HEK293T (cell line): ENCODE measurements around the gene TTLL9.
"Not testable (repeated sequence)": the region's sequence is repeated elsewhere in the genome, so short reads cannot be mapped to it uniquely, and the experiment has no call there.

Source experiments
- CTCF ChIA-PET: fragments of 350-600 bp; formaldehyde crosslinking; extraction: SDS; loops from one replicate; lab custom pipeline; 2021; ENCODE audit warnings: antibody characterized with exemption, inconsistent platforms; lab: Yijun Ruan, JAX
- POLR2A ChIA-PET: fragments of 350-600 bp; formaldehyde crosslinking; extraction: SDS; loops from one replicate; lab custom pipeline; 2020; ENCODE audit warnings: antibody characterized with exemption, inconsistent platforms; lab: Yijun Ruan, JAX
- DNase-seq: peaks from one replicate; pipeline ENCODE4 v3.0.0; 2012; ENCODE audit warnings: mixed read lengths; ENCODE audit errors: extremely low spot score
- ARNT ChIP-seq: fragments of 450-650 bp; IDR thresholded peaks from 2 replicates; pipeline ENCODE4 v1.6.1; 2017; ENCODE audit warnings: mild to moderate bottlenecking
- BHLHE40 ChIP-seq: fragments of 450-650 bp; IDR thresholded peaks from 2 replicates; pipeline ENCODE4 v1.6.1; 2016; ENCODE audit warnings: mild to moderate bottlenecking, moderate library complexity, borderline replicate concordance
- CTBP1 ChIP-seq: fragments of 450-650 bp; IDR thresholded peaks from 2 replicates; pipeline ENCODE4 v1.6.1; 2016; ENCODE audit warnings: borderline replicate concordance
- ELF4 ChIP-seq: fragments of 450-650 bp; IDR thresholded peaks from 2 replicates; pipeline ENCODE4 v1.6.1; 2017; ENCODE audit warnings: antibody characterized with exemption
- FOXA1 ChIP-seq: fragments of 450-650 bp; IDR thresholded peaks from 2 replicates; pipeline ENCODE4 v1.6.1; 2016; ENCODE audit warnings: mild to moderate bottlenecking
- FOXK2 ChIP-seq: fragments of 450-650 bp; IDR thresholded peaks from 2 replicates; pipeline ENCODE4 v1.6.1; 2016; ENCODE audit warnings: mild to moderate bottlenecking
- FOXM1 ChIP-seq: fragments of 450-650 bp; IDR thresholded peaks from 2 replicates; pipeline ENCODE4 v1.6.1; 2017; ENCODE audit warnings: mild to moderate bottlenecking, borderline replicate concordance
- HDGF ChIP-seq: fragments of 450-650 bp; IDR thresholded peaks from 2 replicates; pipeline ENCODE4 v1.6.1; 2017; ENCODE audit warnings: antibody characterized with exemption, borderline replicate concordance
- L3MBTL2 ChIP-seq: fragments of 450-650 bp; conservative IDR thresholded peaks from 2 replicates; pipeline ENCODE4 v1.6.1; 2016; ENCODE audit warnings: mild to moderate bottlenecking
- LEF1 ChIP-seq: fragments of 450-650 bp; IDR thresholded peaks from 2 replicates; pipeline ENCODE4 v1.6.1; 2017; ENCODE audit warnings: mild to moderate bottlenecking, borderline replicate concordance
- NFRKB ChIP-seq: fragments of 450-650 bp; IDR thresholded peaks from 2 replicates; pipeline ENCODE4 v1.6.1; 2016; ENCODE audit warnings: mild to moderate bottlenecking, moderate library complexity
- SP1 ChIP-seq: fragments of 450-650 bp; IDR thresholded peaks from 2 replicates; pipeline ENCODE4 v1.6.1; 2017
- SUZ12 ChIP-seq: fragments of 450-650 bp; IDR thresholded peaks from 2 replicates; pipeline ENCODE4 v1.6.1; 2016; ENCODE audit warnings: mild to moderate bottlenecking
- TARDBP ChIP-seq: fragments of 450-650 bp; IDR thresholded peaks from 2 replicates; pipeline ENCODE4 v1.6.1; 2016
- ZNF384 ChIP-seq: fragments of 450-650 bp; IDR thresholded peaks from 2 replicates; pipeline ENCODE4 v1.6.1; 2016
- TF ChIP-seq, protein P1 (sequence below): fragments of 450-650 bp; IDR thresholded peaks from 2 replicates; pipeline ENCODE4 v1.6.1; 2016

The TTLL9 gene

DNA sequence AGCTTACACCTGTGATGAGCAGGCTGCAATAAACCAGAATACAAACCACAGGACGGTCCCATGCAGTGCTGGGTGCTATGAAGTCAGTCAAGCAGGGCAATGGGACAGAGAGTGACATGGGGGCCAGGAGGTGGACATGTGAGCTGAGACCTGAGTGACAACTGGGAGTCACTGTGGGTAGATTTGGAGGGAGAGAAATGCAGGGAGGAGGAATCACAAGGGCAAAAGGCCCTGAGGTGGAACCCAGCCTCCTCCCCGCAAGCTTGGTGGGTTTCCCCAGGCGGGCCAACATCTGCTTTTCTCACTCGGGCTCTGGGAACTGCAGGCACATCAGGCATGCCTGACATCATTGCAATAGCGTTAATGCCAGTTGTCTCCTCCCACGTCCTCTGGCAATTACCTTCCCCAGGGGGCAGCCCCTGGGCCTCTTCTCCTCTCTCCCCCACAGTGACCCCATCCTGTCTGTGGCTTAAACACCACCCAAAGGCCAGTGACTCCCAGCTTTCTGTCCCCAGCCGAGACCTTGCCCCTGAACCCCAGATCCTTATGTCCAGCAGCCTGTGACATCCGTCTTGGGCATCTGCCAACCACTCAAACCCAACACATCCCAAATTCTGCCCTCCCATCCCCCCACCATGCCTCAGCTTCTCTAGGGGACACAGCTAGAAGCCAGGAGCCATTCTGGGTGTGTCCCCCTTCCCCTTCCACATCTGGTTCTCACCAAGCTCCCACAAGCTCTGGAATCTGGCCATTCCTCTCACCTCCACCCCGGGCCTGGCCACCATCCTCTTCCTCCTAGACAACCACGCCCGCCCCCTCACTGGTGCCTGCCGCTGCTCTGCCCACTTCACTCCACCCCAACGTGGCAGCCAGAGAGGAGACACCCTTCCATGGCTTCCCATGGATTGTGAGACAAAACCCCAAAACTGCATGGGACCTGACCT lies 53.2 kb downstream of the TTLL9 start:
- DNase-seq: no peak
- TF ChIP-seq, protein P1, sequence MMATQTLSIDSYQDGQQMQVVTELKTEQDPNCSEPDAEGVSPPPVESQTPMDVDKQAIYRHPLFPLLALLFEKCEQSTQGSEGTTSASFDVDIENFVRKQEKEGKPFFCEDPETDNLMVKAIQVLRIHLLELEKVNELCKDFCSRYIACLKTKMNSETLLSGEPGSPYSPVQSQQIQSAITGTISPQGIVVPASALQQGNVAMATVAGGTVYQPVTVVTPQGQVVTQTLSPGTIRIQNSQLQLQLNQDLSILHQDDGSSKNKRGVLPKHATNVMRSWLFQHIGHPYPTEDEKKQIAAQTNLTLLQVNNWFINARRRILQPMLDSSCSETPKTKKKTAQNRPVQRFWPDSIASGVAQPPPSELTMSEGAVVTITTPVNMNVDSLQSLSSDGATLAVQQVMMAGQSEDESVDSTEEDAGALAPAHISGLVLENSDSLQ: no peak
- no peak for TF ChIP-seq CTBP1
- TF ChIP-seq SUZ12: no peak
- no peak for TF ChIP-seq SP1
- no peak for TF ChIP-seq ZNF384
- no peak for TF ChIP-seq FOXA1
- no peak for TF ChIP-seq BHLHE40
- no peak for TF ChIP-seq NFRKB
- no peak for TF ChIP-seq FOXK2
- no peak for TF ChIP-seq FOXM1
- TF ChIP-seq HDGF: no peak
- TF ChIP-seq ELF4: no peak
- no peak for TF ChIP-seq TARDBP
- ChIA-PET POLR2A (interaction anchor here (0.8 to 1.7 kb wide), 2 partner anchors 43 to 44 kb away, joined by 3 to 5 read pairs; no protein-coding TSS in a partner anchor), CTCF (no interaction called here)

DNA sequence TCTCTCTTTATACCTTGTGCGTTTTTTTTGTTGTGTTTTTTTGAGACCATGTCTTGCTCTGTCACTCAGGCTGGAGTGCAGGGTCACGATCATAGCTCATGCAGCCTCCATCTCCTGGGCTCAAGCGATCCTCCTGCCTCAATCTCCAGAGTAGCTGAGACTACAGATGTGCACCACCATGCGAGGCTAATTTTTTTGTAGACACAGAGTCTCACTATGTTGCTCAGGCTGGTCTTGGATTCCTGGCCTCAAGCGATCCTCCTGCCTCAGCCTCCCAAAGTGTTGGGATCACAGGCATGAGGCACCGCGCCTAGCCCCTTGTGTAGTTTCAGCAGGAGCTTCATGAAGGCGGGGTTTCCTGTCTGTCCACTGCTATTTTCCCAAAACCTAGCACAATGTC lies 54.1 kb downstream of the TTLL9 start:
- POLR2A ChIA-PET: interaction anchor here (0.8 kb wide), 1 partner anchor 45 kb away, joined by 3 read pairs; no protein-coding TSS in a partner anchor
- CTCF ChIA-PET: no interaction called here
- TF ChIP-seq L3MBTL2 (no peak), SP1 (no peak), HDGF (no peak), ARNT (no peak), FOXM1 (no peak), SUZ12 (no peak), ELF4 (no peak), FOXA1 (no peak), LEF1 (no peak), ZNF384 (no peak)
- TF ChIP-seq, protein P1: no peak
- DNase-seq: no peak

DNA sequence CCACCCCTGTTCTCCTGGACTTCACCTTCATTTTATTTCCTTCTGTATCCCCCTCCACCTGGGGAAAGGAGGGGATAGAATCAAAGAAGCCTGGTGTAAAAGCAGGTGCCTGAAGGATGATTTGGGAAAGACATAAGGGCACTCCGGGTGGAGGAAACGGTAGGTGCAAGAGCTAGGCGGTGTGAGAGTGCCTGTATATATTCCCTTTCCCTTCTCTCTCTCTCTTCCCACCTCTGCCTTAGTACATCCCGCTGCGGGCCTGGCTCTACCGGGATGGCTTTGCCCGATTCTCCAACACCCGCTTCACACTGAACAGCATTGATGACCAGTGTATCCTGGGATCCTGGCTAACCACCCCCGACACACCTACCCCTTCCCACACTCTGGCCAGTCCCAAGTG lies 55.2 kb downstream of the TTLL9 start:
- DNase-seq: no peak
- TF ChIP-seq ARNT: no peak
- no peak for TF ChIP-seq CTBP1
- TF ChIP-seq, protein P1: no peak
- TF ChIP-seq FOXK2: no peak
- no peak for TF ChIP-seq FOXA1
- TF ChIP-seq SUZ12: no peak
- TF ChIP-seq ELF4: no peak
- TF ChIP-seq L3MBTL2: no peak
- no peak for TF ChIP-seq SP1
- no peak for TF ChIP-seq TARDBP
- TF ChIP-seq BHLHE40: no peak
- no peak for TF ChIP-seq LEF1
- TF ChIP-seq ZNF384: no peak
- CTCF ChIA-PET: no interaction called here
- POLR2A ChIA-PET: no interaction called here

DNA sequence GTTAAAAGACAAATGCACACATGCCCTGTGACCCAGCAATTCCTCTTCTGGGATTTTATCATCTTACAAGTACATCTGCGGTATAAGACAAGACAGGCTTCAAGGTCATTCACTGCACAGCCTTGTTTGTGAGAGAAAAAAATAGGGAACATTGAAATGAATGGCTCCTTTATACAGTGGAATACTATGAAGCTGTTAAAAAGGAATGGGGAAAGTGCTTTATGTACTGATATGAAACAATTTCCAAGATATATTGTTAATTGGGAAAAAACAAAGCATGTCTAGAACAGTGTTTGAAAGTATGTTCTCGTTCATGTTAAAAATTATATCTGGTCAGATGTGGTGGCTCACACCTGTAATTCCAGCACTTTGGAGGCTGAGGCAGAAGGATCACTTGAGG lies 56.1 kb downstream of the TTLL9 start:
- TF ChIP-seq BHLHE40 (no peak), TARDBP (no peak), ARNT (no peak), SUZ12 (no peak), ELF4 (no peak)
- no peak for DNase-seq
- ChIA-PET CTCF (no interaction called here), POLR2A (no interaction called here)

DNA sequence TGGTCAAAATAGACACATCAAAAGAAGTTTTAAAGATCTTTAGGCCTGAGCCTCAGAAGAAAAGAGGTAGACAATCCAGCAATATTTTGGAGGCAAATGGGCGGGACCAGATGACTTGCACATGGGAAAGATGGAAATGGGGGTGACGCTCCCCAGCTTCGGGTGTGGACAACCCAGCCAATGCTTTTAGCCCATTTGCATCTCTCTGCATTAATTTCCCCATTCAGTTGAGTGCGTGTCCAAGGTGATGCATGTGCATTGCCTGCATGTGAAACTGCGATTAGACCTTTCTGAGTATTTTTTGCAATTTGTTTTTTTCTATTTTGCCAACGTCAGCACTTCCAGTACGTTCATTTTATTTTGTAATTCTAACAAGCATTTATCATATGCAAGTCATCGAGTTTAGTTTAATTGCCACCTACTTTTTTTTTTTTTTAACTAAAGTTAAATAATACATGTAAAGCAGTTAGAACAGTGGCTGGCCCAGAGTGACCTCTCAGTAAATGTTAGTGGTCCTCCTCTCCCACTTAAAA lies 57.3 kb downstream of the TTLL9 start:
- ChIA-PET POLR2A (no interaction called here), CTCF (interaction anchor here (0.9 kb wide), 1 partner anchor 90 kb away, joined by 4 read pairs; no protein-coding TSS in a partner anchor)
- TF ChIP-seq ZNF384 (no peak), CTBP1 (no peak), HDGF (no peak), FOXK2 (no peak), ELF4 (no peak), TARDBP (no peak), BHLHE40 (no peak), ARNT (no peak), SUZ12 (no peak), LEF1 (no peak), NFRKB (no peak), FOXA1 (no peak), FOXM1 (no peak), L3MBTL2 (no peak), SP1 (no peak)
- TF ChIP-seq, protein P1: no peak
- no peak for DNase-seq

DNA sequence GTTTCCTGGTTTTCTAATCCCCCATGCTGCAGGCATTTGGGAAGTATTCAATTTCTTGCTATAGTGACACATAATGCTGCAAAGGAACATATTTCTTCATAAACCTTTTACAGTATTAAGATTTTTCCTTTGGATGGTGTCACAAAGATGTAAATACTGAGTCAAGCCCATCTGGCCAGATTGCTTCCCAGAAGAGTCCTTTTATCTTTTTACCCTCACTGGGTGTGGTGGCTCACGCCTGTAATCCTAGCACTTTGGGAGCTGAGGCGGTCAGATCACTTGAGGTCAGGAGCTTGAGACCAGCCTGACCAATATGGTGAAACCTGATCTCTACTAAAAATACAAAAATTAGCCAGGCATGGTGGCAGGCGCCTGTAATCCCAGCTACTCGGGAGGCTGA lies 59.2 kb downstream of the TTLL9 start:
- CTCF ChIA-PET, DNase-seq, POLR2A ChIA-PET: not testable (repeated sequence)
